RKO (cell line): Measurements from ENCODE around the gene CRELD1.
"Not testable (repeated sequence)": the region's sequence is repeated elsewhere in the genome, so short reads cannot be mapped to it uniquely, and the experiment has no call there.

Source experiments
- DNase-seq: peaks from one replicate; pipeline ENCODE4 v3.0.0-alpha.2; 2016; ENCODE audit warnings: low spot score

CRELD1 gene, protein sequence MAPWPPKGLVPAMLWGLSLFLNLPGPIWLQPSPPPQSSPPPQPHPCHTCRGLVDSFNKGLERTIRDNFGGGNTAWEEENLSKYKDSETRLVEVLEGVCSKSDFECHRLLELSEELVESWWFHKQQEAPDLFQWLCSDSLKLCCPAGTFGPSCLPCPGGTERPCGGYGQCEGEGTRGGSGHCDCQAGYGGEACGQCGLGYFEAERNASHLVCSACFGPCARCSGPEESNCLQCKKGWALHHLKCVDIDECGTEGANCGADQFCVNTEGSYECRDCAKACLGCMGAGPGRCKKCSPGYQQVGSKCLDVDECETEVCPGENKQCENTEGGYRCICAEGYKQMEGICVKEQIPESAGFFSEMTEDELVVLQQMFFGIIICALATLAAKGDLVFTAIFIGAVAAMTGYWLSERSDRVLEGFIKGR

DNA sequence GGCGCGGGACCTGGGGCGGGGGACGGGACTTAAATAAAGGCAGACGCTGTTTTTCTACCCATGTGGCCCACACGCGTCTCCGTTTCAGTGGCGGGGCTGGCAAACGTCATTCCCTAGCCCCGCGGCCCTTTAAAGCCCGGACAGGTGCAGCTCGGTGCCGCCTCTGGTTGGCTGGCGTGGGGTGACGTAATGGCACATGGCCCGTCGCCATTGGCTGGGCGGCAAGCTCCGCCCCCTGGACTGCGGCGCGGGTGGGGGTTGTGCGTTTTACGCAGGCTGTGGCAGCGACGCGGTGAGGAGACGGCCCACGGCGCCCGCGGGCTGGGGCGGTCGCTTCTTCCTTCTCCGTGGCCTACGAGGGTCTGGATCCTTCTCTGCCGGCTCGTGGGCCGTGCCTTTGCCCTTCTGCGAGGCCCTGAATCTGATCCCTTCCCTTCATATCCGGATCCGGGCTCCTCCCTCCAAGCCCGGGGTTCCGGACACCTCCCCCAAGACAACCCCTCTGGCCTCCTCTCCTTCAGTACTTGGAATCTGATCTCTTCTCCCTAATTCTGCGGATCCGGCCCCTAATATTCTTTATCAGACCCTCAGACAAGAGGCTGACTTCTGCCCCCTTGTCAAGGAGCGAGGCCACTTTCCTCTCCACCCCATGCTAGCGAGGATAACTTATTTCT lies at the start of gene CRELD1:
TSS of gene CRELD1 (plus strand) at position 274 of the 674 bp plus-strand sequence. CDS start 605 bp downstream, outside the sequence.
- peak; percentile 95 for DNase-seq

DNA sequence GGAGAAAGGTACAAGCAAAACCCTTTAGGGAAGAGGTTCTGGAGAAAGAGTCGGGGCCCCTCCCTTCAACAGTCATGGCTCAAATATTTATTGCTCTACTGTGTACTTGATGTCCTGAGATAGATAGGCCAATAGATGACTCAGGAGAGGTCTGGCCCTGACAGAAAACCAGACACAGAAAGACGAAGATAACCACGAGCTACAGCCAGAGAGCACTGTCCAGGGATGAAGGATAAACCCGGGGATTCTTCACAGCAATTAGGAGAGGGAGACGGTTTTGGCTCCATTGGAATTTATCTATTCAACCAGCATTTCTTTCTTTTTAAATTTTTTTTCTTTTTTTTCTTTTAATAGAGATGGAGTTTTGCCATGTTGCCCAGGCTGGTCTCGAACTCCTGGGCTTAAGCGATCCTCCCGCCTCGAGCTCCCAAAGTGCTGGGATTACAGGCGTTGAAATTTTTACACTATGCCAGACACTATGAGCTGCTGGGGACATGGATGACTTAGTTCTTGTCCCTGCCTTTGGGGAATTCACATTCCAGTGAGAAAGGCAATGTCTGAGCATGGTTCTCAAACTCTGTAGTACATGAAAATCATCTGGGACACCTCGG lies 49.0 kb upstream of the CRELD1 start:
- DNase-seq = peak; percentile 84

DNA sequence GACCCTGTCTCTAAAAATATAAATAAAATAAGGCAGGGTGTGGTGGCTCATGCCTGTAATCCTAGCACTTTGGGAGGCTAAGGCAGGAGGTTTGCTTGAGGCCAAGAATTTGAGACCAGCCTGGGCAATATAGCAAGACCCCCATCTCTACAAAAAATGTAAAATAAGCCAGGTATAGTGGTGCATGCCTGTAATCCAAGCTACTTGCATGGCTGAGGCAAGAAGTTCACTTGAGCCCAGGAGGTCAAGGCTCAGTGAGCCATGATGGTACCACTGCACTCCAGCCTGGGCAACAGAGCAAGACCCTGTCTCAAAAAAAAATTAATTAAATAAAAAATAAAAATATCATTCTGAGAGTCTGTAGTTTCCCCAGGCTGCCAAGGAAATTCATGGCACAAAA lies 47.3 kb upstream of the CRELD1 start:
- no peak for DNase-seq

DNA sequence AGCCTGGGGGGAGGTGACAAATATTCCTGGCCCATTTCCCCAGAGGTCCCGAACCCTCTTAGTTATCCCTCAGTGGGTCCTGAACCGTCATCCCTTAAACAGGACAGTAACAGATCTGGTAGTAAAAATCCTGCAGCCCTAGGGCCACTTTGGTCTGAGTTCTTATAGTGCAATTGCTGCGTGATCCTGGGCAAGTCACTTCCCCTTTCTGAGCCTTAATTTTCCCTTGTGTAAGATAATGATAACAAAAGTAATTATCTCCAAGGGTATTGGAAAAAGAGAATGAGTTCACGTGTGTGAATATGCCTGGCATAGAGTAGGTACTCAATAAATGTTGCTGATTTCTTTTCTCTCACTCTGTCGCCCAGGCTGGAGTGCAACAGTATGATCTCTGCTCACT lies 46.2 kb upstream of the CRELD1 start:
- DNase-seq = no peak

DNA sequence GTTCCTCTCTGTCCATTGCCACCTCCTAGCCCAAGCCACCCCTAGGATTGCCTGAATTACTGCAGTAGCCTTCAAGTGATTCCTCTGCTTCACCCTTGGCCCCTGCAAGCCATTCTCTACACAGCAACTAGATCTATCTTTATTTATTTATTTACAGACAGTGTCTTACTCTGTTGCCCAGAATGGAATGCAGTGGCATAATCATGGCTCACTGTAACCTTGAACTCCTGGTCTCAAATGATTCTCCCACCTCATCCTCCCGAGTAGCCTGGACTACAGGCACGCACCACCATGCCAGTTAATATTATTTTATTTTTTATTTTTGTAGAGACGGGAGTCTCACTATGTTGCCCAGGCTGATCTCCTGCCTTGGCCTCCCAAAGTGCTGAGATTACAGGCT lies 45.1 kb upstream of the CRELD1 start:
- no peak for DNase-seq

DNA sequence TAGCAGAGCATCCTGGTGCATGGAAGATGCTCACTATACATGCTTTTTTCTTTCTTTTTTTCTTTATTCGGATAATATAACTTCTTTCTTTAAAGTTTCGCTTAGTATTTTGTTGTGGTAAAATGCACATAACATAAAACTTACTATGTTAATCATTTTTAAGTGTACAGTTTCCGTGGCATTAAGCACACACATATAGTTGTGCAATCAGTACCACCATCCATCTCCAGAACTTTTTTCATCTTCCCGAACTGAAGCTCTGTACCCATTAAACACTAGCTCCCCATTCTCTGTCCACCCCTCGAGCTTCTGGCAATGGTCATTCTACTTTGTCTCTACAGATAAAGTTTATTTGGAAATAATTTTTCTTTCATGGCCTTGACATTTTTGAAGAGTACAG lies 44.2 kb upstream of the CRELD1 start:
- no peak for DNase-seq

DNA sequence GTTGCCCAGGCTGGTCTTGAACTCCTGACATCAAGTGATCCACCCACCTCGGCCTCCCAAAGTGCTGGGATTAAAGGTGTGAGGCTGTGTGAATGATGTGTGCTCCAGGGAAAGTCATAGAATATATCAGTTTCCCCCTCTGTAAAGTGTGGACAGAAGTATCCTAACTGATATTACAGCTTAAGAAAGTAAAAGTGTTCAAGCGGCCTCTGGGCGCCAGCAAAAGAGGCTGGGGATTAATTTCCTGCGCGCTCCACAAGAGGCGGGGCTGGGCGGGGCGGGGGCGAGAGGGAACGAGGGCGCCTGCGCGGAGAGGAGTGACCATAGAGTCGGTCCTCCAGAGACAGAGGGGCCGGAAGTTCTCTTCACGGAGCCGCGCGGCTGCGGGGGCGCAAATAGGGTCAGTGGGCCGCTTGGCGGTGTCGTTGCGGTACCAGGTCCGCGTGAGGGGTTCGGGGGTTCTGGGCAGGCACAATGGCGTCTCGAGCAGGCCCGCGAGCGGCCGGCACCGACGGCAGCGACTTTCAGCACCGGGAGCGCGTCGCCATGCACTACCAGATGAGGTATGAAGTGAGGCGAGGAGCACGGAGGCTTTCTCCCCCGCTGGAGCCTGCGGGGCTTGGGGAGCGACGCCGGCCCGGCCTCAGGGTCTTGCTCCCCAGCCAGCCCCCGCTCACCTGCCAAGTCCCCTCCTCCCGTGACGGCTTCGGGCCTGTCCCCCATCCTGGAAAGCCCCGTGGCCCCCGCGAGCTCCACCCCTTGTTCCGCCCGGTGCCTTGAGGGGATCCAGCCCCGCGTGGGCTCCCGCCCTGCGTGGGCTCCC lies 43.2 kb upstream of the CRELD1 start, which contains the start of gene JAGN1:
TSS of gene JAGN1 (plus strand) at position 362 of the 823 bp plus-strand sequence. CDS start at position 475, 113 bp downstream.
- DNase-seq = peak; percentile 86

DNA sequence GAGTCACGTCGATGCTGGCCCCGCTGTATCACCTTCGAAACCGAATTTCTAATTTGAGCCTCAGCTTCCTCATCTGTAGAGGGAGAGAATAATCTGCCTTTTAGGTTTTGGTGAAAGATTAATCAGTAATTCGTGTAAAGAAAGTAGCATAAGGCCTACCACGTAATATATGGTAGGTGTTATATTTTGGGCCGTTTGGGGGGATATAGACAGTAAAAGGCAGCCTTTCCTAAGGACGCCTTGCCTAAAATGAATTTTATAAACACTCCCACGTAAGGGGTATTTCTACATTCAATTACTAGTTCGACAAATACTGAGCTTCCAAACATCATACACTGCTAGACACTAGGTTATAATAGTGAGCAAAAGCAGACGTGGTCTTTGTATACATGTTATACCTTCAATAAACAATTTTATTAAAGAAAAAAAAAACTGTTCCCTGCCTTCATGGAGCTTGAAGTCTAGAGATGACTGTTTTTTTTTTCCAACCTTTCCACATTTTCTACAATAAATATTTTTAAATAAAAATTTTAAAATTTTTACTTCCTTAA lies 42.5 kb upstream of the CRELD1 start:
- no peak for DNase-seq

DNA sequence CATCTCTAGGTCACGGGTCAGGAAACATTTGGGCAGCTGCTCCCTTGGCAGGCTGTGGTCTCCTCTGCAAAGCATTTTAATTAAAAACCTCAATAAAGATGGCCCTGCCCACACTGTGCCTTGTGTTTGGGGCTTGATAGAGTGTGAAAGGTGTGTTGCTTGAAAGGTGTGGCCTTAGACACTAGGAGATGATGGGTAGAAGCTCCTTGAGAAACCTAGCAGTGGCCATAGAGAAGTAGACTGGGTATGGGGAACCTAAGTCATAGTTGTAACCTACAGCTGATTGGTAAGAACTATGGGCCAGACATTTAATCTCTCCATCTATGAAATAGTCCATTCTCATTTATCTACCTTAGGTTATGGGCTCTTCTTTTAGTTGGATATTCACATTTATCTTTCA lies 39.9 kb upstream of the CRELD1 start:
- DNase-seq = no peak

DNA sequence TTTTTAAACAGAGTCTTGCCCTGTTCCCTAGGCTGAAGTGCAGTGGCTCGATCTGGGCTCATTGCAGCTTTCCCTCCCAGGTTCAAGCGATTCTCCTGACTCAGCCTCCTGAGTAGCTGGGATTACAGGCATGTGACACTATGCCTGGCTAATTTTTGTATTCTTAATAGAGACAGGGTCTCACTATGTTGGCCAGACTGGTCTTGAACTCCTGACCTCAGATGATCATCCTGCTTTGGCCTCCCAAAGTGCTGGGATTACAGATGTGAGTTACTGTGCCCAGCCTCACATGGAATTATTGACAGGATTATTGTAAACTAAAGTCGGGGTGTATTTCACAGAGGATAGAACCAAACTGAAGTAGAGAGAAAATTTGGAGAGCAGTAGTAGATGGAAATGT lies 37.9 kb upstream of the CRELD1 start:
- DNase-seq = not testable (repeated sequence)

DNA sequence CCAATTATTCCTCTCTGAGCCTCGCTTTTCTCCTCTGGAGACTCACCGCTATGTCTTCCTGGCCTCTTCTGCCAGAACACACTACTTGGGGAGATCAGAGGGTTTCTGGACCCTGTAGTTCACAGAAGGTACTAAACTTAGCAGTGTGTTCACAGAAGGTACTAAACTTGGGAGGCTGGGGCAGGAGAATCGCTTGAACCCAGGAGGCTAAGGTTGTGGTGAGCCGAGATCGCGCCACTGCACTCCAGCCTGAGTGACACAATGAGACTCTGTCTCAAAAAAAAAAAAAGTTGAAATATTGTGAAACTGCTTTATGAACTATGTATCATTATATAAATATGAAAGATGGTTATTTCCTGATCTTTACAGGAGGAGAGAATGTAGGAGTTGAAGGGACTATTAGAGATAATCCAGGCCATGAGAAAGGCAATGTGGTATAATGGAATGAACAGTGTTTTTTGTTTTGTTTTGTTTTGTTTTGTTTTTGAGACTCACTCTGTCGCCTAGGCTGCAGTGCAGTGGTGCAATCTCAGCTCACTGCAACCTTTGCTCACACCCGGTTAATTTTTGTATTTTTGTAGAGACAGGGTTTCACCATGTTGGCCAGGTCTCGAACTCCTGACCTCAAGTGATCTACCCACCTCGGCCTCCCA lies 36.8 kb upstream of the CRELD1 start:
- DNase-seq = not testable (repeated sequence)

DNA sequence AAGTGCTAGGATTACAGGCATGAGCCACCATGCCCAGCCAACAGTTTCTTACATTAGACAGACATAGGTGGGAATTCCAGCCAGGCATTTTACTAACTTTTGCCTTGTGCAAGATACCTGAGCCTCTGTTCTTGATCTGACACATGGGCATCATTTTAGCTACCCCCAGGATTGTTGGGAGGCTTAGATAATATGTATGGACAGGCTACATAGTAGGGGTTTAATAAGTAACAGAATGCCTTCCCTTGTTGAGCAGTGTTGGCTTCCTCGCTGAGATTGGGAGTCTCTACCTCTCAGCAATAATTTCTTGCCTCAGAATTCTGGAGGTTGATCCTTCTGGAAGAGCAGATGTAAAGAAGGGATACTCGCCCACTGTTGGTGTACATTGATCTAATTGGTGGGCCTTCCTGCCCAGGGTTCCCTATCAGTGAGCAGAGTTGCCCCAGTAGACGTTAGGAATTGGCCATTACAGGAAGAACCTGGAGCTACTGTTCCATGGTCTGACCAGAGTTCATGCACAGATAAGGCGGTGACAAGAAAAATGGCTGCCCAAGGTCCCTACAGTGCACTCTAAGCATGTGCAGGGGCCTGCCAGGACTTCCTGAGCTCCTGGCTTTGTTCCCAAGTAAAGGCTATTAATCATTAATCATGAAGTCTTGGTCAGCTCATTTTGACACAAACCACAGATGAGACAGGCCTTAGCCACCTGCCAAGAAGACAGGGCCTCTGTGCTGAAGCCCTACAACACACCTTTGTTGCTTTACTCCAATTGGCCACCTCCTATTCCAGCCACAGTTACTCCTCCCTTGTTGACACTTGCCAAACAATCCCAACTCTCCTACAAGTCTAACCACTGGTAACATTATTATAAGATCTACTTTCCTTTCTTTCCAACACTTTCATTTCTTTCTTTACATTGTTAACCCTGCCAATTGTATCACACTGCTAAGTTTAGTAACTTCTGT lies 35.9 kb upstream of the CRELD1 start:
- peak; percentile 65 for DNase-seq

DNA sequence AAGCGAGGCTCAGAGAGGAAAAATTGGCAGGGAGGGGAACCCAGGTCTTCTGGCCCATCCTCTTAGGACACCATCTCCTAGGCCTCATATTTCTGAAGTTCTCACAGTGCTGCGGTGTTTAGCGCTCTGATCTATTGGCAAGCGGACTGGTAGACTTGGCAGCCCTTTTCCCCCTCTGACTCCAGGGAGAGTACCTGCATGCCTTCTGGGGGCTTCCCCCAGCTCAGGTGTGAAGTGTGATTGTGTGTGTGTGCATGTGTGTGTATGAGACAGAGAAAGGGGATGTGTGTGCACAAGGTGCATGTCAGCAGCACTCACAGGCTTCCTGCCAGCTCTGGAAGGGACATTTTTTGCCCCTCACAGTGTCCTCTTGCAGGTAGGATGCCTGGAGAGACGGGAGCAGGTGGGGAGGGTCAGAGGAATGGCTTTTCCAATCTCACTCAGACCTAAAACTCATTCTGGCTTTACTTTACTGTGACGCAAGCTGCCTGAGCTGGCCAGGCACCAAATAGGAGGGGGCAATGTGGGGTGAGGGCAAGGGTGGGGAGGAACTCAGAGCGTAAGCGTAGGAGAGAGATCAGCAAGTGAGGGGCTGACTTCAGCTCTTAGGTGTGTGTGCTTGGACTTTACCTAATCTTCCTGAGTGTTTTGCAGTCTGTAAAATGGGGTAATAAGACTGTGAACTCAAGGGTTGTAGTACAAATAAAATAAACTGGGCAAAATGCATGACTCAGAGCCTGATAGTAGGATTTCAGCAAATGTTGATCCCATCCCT lies 35.0 kb upstream of the CRELD1 start:
- DNase-seq = no peak

DNA sequence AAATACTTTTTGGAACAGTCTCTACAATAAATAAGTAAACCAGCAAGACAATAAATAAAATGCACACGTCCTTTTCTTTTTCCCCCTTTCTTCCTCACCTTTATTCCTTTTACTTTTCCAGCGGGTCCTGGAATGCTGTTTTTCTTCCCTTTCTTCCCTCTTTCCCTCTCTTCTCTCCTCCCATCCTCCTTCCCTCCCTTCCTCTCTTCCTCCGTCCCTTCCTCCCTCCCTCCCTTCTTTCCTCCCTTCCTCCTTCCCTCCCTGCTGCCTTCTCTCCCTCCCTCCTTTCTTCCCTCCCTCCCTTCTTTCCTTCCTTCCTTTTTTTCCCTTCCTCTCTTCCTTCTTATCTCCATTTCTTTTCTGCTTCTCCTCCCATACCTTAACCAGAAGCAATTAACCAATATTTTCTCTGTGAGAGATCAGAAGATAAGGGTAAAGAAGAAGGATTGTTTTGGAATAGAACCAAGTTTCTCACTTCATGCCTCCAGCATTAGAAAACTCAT lies 34.3 kb upstream of the CRELD1 start:
- no peak for DNase-seq

DNA sequence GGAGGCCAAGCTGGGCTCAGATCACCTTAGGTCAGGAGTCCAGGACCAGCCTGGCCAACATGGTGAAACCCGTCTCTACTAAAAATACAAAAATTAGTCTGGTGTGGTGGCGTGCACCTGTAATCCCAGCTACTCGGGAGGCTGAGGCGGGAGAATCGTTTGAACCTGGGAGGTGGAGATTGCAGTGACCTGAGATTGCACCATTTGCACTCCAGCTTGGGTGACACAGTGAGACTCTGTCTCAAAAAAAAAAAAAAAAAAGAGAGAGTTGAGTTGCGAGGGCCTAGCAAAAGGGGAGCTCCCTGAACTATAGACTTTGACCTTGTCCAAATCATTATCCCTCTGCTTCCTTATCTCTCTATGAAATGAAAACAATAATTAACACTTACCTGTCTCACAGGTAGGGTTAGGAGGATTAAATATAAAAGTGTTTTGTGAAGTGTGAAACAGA lies 32.6 kb upstream of the CRELD1 start:
- not testable (repeated sequence) for DNase-seq

DNA sequence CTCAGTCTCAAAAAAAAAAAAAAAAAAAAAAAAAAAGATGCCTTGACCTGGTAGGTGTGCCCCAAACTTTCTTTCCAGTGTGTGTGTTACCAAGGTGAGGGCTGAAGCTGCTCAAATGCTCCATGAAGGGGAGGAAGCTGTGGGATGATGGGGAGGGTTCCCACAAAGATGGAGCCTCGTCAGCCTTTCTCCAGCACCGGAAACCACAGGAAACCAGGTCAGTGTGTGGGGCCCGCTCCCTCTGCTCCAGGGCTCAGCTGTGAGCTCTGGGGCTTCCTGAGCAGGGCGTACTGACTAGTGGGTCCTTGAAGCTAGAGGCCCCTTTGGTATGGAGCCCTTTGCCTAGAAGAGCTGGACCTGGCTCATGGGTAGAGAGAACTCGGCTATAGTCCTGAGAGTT lies 31.7 kb upstream of the CRELD1 start:
- no peak for DNase-seq

DNA sequence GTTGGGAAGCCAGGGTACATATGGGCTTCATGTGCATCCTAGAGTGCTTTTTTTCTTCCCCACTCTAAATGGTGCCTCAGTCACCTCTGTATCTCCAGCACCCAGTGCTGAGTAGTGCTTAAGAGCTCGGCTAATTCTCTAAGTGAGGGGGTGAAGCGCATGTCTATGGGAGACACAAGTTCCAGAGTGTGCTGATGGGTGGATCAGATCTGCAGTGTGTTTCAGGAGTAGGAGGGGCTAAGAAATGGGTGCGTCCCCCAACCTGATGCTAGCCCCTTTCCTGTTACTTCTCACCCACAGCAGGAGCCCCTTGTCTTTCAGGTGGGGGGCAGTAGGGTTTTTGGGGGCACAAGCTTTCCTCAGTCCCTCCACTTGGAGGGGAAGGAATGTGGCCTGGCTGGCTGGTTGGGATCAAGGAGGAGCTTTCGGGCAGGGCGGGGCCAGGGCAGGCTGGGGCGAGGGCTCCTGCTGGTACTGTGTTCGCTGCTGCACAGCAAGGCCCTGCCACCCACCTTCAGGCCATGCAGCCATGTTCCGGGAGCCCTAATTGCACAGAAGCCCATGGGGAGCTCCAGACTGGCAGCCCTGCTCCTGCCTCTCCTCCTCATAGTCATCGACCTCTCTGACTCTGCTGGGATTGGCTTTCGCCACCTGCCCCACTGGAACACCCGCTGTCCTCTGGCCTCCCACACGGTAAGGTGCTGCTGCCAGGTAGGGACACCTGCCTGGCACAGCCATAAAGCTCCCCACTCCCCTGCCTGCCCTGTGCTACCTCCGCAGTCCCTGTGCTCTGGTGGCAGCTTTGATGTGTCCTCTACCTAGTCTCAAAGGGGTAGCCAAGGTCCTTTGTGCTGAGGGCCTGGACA lies 31.0 kb upstream of the CRELD1 start, which contains the start of gene IL17RE:
TSS of gene IL17RE (plus strand) at position 477 of the 866 bp plus-strand sequence. CDS start at position 562, 85 bp downstream.
- DNase-seq = no peak

DNA sequence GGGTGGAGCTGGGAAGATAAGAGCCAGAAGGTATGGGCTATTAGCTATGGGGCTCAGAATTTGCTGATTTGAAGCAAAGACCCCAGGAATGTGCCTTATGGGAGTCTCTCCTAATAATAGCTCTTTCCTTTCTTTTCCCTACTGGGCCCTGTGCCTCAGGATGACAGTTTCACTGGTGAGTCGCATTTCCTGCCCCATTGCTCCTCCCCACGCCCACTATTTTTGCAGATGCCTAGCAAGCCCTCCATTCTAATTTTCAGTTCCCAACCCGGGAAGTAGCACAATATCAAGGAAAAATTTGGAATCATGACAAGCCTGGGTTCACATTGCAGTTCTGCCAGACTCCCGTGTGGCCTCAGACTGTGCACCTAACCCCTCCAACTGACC lies 30.4 kb upstream of the CRELD1 start:
- peak; percentile 77 for DNase-seq
